Testis (tissue), 3 donors: ENCODE data around the gene SDF4. TPM values are rescaled to one million over a fixed set of nuclear protein-coding genes. Genes with fewer than 3 reads are reported as not detected.

Source experiments
- DNase-seq: peaks from one replicate; pipeline ENCODE4 v3.0.0-alpha.2; 2019
- H3K27ac ChIP-seq, 2 donors: fragments of 200-600 bp; sonication (generic); one replicate each; pipeline ENCODE4 v1.5.1; 2019
- H3K27me3 ChIP-seq: fragments of 200-600 bp; sonication (generic); one replicate; pipeline ENCODE4 v1.5.1; 2019
- H3K36me3 ChIP-seq: fragments of 200-600 bp; sonication (generic); one replicate; pipeline ENCODE4 v1.5.1; 2017; ENCODE audit warnings: low read depth; ENCODE audit errors: missing control alignments
- H3K4me1 ChIP-seq: fragments of 200-600 bp; sonication (generic); one replicate; pipeline ENCODE4 v1.5.1; 2019
- H3K4me3 ChIP-seq, 2 donors: fragments of 200-600 bp; sonication (generic); one replicate each; pipeline ENCODE4 v1.5.1; 2017 to 2019
- H3K9me3 ChIP-seq: fragments of 200-600 bp; sonication (generic); one replicate; pipeline ENCODE4 v1.5.1; 2017
- CTCF ChIP-seq, 3 experiments: fragments of 450-650 bp in 2 of 3; fragments of 200-600 bp in 1 of 3; sonication (generic) in 1 of 3; IDR thresholded peaks; one replicate each; pipeline ENCODE4 v1.5.1; 2016 to 2019; ENCODE audit warnings: antibody characterized with exemption in 3 of 3, mild to moderate bottlenecking in 2 of 3, moderate library complexity in 1 of 3
- POLR2A ChIP-seq: fragments of 450-650 bp; IDR thresholded peaks from one replicate; pipeline ENCODE4 v1.6.1; 2017; ENCODE audit warnings: antibody characterized with exemption, mild to moderate bottlenecking, moderate library complexity
- WGBS, 2 donors: methylation state at CpG; one replicate each; pipeline ENCODE4 v1.1.5; 2018; 5-methylcytosine and 5-hydroxymethylcytosine counted together
- intact Hi-C: fragments of 100-400 bp; cut with DNase I; formaldehyde crosslinking; loops from one replicate; pipeline ENCODE4 v1.15.1; 2023; ENCODE audit warnings: low total_unique reads
- polyA plus RNA-seq: library from polyadenylated mRNA; stranded (reverse); fragments of 350-450 nt; fragmentation: Illumina TruSeq; extraction: RNeasy Lipid Tissue Mini Kit (QIAGEN cat#74804); gene quantifications from one replicate; pipeline ENCODE4 v1.2.3, GENCODE V29; 2014; ENCODE audit warnings: low read depth, low replicate concordance; ENCODE audit not compliant: insufficient read depth
- total RNA-seq, 2 donors: library from RNA; depleted of rRNA; stranded (reverse); fragments of >200 nt; gene quantifications; one replicate each; pipeline ENCODE4 v1.2.3, GENCODE V29; 2016

The SDF4 gene
- total and polyA plus RNA-seq, 3 donors from 2014 or later: 146 to 167 (median 158) TPM

- no peaks in the 10 kb centered on the region for H3K4me1 ChIP-seq
- 96% methylated on average over 3 to 15 of the region's 15 CpGs for WGBS, 2 donors
- DNase-seq: no peak
- TF ChIP-seq CTCF (IDR thresholded peaks at IDR 0.05) (no peak), POLR2A (no peak)
- H3K27me3 ChIP-seq: no peaks in the 10 kb centered on the region
- H3K4me3 ChIP-seq: no peak overlapping the region
- H3K27ac ChIP-seq: no peak overlapping the region
- H3K36me3 ChIP-seq: no peaks in the 10 kb centered on the region
- H3K9me3 ChIP-seq: no peaks in the 10 kb centered on the region
- intact Hi-C loops: no loop called here
Measured at GRCh38 chr1:1223321-1223720, 8.5 kb downstream of the SDF4 start.

- H3K27ac ChIP-seq: no peak overlapping the region
- intact Hi-C loops: no loop called here
- no peaks in the 10 kb centered on the region for H3K36me3 ChIP-seq
- TF ChIP-seq POLR2A: no peak
- no peak for TF ChIP-seq CTCF (IDR thresholded peaks at IDR 0.05)
- no peaks in the 10 kb centered on the region for H3K4me1 ChIP-seq
- H3K4me3 ChIP-seq: no peak overlapping the region
- 94 to 96% methylated on average over 34 to 44 of the region's 44 CpGs for WGBS, 2 donors
- H3K27me3 ChIP-seq: no peaks in the 10 kb centered on the region
- no peaks in the 10 kb centered on the region for H3K9me3 ChIP-seq
- DNase-seq: no peak
Measured at GRCh38 chr1:1222575-1223225, 9.1 kb downstream of the SDF4 start.

- Histone ChIP-seq H3K4me3 (no peak overlapping the region), H3K4me1 (no peaks in the 10 kb centered on the region), H3K27me3 (no peaks in the 10 kb centered on the region), H3K9me3 (no peaks in the 10 kb centered on the region), H3K36me3 (no peaks in the 10 kb centered on the region), H3K27ac (no peak overlapping the region)
- no peak for TF ChIP-seq POLR2A
- TF ChIP-seq CTCF (IDR thresholded peaks at IDR 0.05): no peak
- WGBS, 2 donors: 92 to 97% methylated on average over 22 to 26 of the region's 30 CpGs
- no peak for DNase-seq
- intact Hi-C loops: no loop called here
Measured at GRCh38 chr1:1221887-1222574, 9.8 kb downstream of the SDF4 start.

- Histone ChIP-seq H3K4me3 (no peak overlapping the region), H3K4me1 (no peaks in the 10 kb centered on the region), H3K36me3 (no peaks in the 10 kb centered on the region), H3K9me3 (no peaks in the 10 kb centered on the region), H3K27me3 (no peaks in the 10 kb centered on the region), H3K27ac (no peak overlapping the region)
- TF ChIP-seq POLR2A (no peak), CTCF (IDR thresholded peaks at IDR 0.05) (no peak)
- no peak for DNase-seq
- WGBS, 2 donors: 89 to 93% methylated on average over 10 to 24 of the region's 24 CpGs
- intact Hi-C loops: no loop called here
Measured at GRCh38 chr1:1220197-1220596, 11.6 kb downstream of the SDF4 start.
